Activated CD4-positive, alpha-beta T cell treated with anti-CD3 and anti-CD28 coated beads for 24 hours (primary cell): ENCODE results near the gene ZNF112.
A peak's percentile ranks its signal among the peaks of the same experiment; 100 is the strongest.
"Not testable (repeated sequence)": the region's sequence is repeated elsewhere in the genome, so short reads cannot be mapped to it uniquely, and the experiment has no call there.

ENCODE experiments used
- DNase-seq, 2 donors: peaks; one replicate each; pipeline ENCODE4 v3.0.0-alpha.2; 2020; ENCODE audit warnings: low read depth in 2 of 2

The ZNF112 gene

GRCh38 chr19:44356383-44357111 is at the start of gene ZNF112:
ZNF112 (minus strand) TSS chr19:44356680; CDS start chr19:44340539, 16,141 bp downstream.
- no peak for DNase-seq

GRCh38 chr19:44401139-44402115 is 44.9 kb upstream of the ZNF112 start, which contains the start of gene ZNF285:
ZNF285 (minus strand) TSS chr19:44401608; CDS start chr19:44397213, 4,395 bp downstream.
- DNase-seq: peak; percentile 35 to 67

- not testable (repeated sequence) for DNase-seq
Measured at GRCh38 chr19:44389268-44389667, 32.8 kb upstream of the ZNF112 start.

GRCh38 chr19:44374789-44375188 is 18.3 kb upstream of the ZNF112 start:
- DNase-seq: no peak

GRCh38 chr19:44371815-44372480 is 15.5 kb upstream of the ZNF112 start:
- no peak for DNase-seq

GRCh38 chr19:44367024-44367423 is 10.5 kb upstream of the ZNF112 start:
- no peak for DNase-seq

- DNase-seq: no peak
Measured at GRCh38 chr19:44346556-44346955, 9.9 kb downstream of the ZNF112 start.

GRCh38 chr19:44345959-44346358 is 10.5 kb downstream of the ZNF112 start:
- no peak for DNase-seq

- no peak for DNase-seq
Measured at GRCh38 chr19:44344255-44344654, 12.2 kb downstream of the ZNF112 start.

GRCh38 chr19:44341794-44342193 is 14.7 kb downstream of the ZNF112 start:
- no peak for DNase-seq

GRCh38 chr19:44334639-44335038 is 21.8 kb downstream of the ZNF112 start:
- DNase-seq: not testable (repeated sequence)

GRCh38 chr19:44332145-44332544 is 24.3 kb downstream of the ZNF112 start:
- DNase-seq: no peak

GRCh38 chr19:44315883-44316282 is 40.6 kb downstream of the ZNF112 start:
- DNase-seq: no peak

- DNase-seq: no peak
Measured at GRCh38 chr19:44313231-44313630, 43.2 kb downstream of the ZNF112 start.

- no peak for DNase-seq
Measured at GRCh38 chr19:44308011-44308410, 48.5 kb downstream of the ZNF112 start.

- DNase-seq: no peak
Measured at GRCh38 chr19:44306283-44306682, 50.2 kb downstream of the ZNF112 start.

- DNase-seq: no peak
Measured at GRCh38 chr19:44305457-44305856, 51.0 kb downstream of the ZNF112 start.

GRCh38 chr19:44304659-44305193 is 51.8 kb downstream of the ZNF112 start, which contains the start of gene ZNF235:
ZNF235 (minus strand) TSS chr19:44305025; CDS start chr19:44303404, 1,621 bp downstream.
- peak; percentile 52 to 54 for DNase-seq

- DNase-seq: no peak
Measured at GRCh38 chr19:44303976-44304568, 52.4 kb downstream of the ZNF112 start.

- no peak for DNase-seq
Measured at GRCh38 chr19:44303320-44303719, 53.2 kb downstream of the ZNF112 start.

- no peak for DNase-seq
Measured at GRCh38 chr19:44284968-44285367, 71.5 kb downstream of the ZNF112 start.
